Skeletal muscle tissue (tissue), 4 donors: ENCODE results near the gene AHRR. TPM values are rescaled to one million over a fixed set of nuclear protein-coding genes. Genes with fewer than 3 reads are reported as not detected.
A peak's percentile ranks its signal among the peaks of the same experiment; 100 is the strongest.

Experiments used
- H3K27ac ChIP-seq: one replicate; pipeline ENCODE4 v1.7.0; 2013; ENCODE audit warnings: mild to moderate bottlenecking, low read depth, low read length, inconsistent platforms
- H3K27me3 ChIP-seq, 3 donors: one replicate each; pipeline ENCODE4 v1.7.0; 2013; ENCODE audit warnings: low read length in 3 of 3; ENCODE audit not compliant: control insufficient read depth in 3 of 3, insufficient read depth in 3 of 3
- H3K36me3 ChIP-seq, 3 donors: one replicate each; pipeline ENCODE4 v1.7.0; 2013; ENCODE audit warnings: low read length in 3 of 3; ENCODE audit not compliant: control insufficient read depth in 3 of 3, insufficient read depth in 3 of 3
- H3K4me1 ChIP-seq, 3 donors: one replicate each; pipeline ENCODE4 v1.7.0; 2013; ENCODE audit warnings: low read length in 3 of 3, mild to moderate bottlenecking in 3 of 3; ENCODE audit not compliant: control insufficient read depth in 3 of 3, insufficient read depth in 3 of 3
- H3K4me3 ChIP-seq, 3 donors: one replicate each; pipeline ENCODE4 v1.7.0; 2013; ENCODE audit warnings: low read length in 3 of 3
- H3K9ac ChIP-seq, 3 donors: one replicate each; pipeline ENCODE4 v1.7.0; 2013; ENCODE audit warnings: low read length in 3 of 3, mild to moderate bottlenecking in 3 of 3, moderate library complexity in 2 of 3, low read depth in 1 of 3
- H3K9me3 ChIP-seq, 3 donors: one replicate each; pipeline ENCODE4 v1.7.0; 2013; ENCODE audit warnings: low read length in 3 of 3; ENCODE audit not compliant: control insufficient read depth in 3 of 3
- total RNA-seq: library from RNA; depleted of rRNA; stranded (reverse); fragments of >200 nt; gene quantifications from one replicate; pipeline ENCODE4 v1.2.3, GENCODE V29; 2014
- donor health status: Osteomylitis.

Gene AHRR
- total RNA-seq, 1 donor from 2014 or later = 1.0 TPM

DNA sequence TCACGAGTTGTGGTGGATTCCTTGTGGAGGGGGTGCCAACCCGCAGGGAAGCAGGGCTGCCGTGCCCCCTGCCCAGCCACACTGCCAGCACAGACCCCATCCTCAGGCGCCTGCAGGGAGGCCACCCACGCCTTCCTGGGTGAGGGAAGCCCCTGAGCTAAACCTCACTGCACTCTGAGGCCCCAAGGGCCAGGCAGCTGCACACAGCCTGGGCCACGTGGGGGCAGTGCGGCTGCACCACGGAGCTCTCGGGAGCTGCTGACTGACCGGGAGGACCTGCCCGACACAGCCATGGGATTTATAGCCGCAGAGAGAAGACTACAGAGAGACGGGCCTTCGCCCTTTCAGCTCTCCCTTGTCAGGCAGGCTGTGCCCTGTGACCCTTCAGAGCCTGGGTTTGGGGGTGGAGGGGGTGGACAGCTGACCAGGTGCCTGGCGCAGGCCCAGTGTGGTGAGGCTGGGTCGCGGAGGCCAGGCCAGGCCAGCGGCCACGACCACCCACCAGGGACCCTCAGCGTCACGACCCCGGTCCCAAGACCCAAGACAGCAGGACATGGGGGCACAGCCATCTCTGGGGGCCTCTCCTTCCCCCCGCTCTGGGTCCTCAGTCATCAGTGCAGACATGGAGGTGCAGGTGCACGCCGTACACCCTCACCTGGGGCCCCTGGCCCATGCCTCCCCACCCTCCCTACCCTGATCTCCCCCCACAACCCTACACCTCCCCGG, 4.3 kb upstream of the AHRR start:
- Histone ChIP-seq H3K4me1 (peaks cover 3 to 11% (median 8%) of the 10 kb centered on the region in 3 donors), H3K4me3 (no peak overlapping the region), H3K9ac (no peak overlapping the region), H3K27ac (no peak overlapping the region), H3K27me3 (peaks cover 32 to 37% (median 33%) of the 10 kb centered on the region in 3 donors), H3K36me3 (peaks cover 20 to 25% (median 25%) of the 10 kb centered on the region in 3 donors), H3K9me3 (no peaks in the 10 kb centered on the region)

DNA sequence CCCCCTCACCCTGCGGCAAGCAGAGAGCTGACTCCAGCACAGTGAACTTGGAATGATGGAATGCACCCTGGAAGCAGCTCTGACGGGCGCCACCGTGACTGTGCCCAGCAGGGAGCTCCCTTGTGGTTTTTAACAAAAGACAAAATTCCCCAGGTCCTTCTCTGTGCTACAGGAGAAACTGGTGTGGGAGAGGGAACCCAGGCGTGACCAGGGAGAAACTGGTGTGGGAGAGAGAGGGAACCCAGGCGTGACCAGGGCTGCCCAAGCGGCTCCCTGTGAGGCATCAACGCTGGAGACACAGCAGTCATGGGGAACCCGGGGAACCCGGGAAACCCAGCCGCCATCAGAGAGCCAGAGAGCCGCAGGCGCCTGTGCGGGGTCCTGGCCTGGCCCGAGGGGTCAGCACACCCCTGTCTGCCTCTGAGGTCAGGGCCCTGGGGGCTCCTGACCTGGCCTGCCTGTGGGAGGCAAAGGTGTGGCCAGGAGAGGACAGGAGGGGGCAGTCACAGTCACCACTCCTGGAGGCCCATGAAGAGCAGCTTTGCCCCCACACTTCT, 3.1 kb upstream of the AHRR start:
- Histone ChIP-seq H3K27me3 (peaks cover 35 to 46% (median 44%) of the 10 kb centered on the region in 3 donors), H3K27ac (no peak overlapping the region), H3K9ac (no peak overlapping the region), H3K9me3 (no peaks in the 10 kb centered on the region), H3K4me3 (no peak overlapping the region), H3K36me3 (peaks cover 18 to 24% (median 24%) of the 10 kb centered on the region in 3 donors), H3K4me1 (peaks cover 4 to 13% (median 10%) of the 10 kb centered on the region in 3 donors)

DNA sequence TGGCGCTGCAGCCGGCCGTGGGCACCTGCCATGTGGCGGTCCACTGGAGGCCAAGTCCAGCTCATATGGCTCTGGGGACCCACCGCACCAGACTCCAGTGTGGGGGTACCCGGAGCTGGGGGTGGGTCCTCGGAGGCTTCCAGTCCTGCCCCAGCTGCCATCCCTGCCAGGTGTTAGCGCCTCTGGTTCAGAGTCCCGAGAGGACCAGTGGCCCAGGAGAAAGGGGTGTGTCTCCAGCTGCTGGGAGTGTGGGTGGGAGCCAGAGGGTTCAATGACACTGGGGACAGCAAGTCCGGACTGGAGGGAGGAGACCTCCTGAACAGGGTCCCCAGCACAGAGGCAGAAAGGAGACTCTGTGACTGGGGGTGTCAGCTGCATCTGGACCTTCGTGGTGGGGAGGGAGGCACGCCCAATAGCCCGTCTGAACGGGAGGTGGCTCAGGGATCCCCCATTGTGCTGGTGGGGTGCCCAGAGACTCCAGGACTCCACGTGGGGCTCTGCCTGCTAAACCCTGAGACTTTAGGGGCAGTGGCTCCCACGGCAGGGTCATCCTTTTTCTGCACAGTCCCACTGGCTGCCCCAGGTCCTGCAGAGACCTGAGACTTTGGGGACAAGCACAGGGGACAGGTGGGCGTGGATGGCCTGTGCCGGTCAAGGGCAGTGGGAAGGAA, 2.4 kb upstream of the AHRR start:
- Histone ChIP-seq H3K9me3 (no peaks in the 10 kb centered on the region), H3K4me3 (no peak overlapping the region), H3K27me3 (peaks cover 35 to 48% (median 48%) of the 10 kb centered on the region in 3 donors), H3K4me1 (peaks cover 4 to 13% (median 10%) of the 10 kb centered on the region in 3 donors), H3K9ac (no peak overlapping the region), H3K36me3 (peaks cover 12 to 22% (median 19%) of the 10 kb centered on the region in 3 donors), H3K27ac (no peak overlapping the region)

DNA sequence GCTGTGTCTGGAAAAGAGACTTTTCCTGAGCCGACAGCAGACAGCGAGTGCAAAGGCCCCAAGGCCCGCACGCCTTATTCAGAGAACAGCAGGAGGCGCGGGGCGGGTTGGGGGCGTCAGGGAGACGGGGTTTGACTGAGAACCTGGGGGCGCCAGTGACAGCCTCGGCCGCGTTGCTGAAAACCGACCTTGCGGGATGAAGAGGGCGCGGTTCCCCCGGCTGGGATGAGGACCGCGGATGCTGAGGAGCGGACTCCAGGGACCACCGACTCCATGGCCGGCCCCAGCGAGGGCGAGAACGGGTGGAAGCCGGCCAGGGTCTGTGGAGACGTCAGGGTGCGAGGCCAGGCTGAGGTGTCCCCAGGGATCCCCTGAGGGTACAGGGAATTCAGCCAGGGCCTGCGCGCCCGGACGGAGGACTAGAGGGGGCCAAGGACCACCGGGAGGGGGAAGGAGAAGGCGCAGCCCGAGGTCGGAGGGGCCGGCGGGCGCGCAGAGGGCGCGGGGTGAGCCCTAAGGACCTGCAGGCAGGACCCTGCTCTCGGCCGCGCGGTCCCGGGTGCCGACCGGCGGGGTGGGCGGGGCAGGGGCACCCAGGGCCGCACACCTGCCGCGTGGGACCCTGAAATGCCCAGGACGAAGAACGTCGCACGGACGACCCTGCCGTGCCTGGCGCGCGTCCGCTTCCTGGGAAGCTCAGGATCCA, 837 bp upstream of the AHRR start:
- Histone ChIP-seq H3K4me1 (peaks cover 4 to 13% (median 10%) of the 10 kb centered on the region in 3 donors), H3K9ac (no peak overlapping the region)

DNA sequence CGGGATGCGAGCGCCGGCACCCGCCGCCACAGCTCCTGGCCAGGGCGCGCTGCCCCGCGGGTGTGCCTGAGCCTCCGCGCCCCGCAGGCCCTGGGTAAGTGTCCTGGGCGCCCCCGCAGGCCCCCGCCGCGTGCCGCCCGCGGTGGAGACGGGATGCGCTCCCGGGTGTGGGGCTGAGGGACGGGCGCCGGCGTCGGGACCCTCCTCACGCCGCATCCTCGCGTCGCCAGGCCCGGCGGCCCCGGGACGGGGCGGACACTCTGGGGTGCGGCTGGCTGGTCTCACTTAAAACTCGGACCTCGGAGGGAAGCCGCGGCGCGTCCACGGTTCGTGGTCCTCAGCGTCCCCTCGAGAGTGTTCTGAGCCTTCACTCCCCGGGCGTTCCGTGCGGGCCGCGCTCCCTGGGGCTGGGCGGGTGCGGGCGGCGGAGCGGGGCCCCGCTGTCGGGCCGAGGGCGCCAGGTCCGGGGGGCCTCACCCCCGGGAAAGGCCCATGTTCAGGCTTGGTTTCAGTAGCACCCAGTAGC, 275 bp downstream of the AHRR start:
- H3K27ac ChIP-seq = no peak overlapping the region
- no peak overlapping the region for H3K9ac ChIP-seq
- H3K9me3 ChIP-seq = no peaks in the 10 kb centered on the region
- peaks cover 43 to 54% (median 48%) of the 10 kb centered on the region in 3 donors for H3K27me3 ChIP-seq
- H3K4me3 ChIP-seq = peak overlapping the region in 2 of 3 donors; percentile 36 to 45
- H3K4me1 ChIP-seq = peaks cover 4 to 13% (median 10%) of the 10 kb centered on the region in 3 donors
- H3K36me3 ChIP-seq = no peaks in the 10 kb centered on the region

More for the DNA sequence above, 837 bp upstream of the AHRR start:
- H3K27ac ChIP-seq = no peak overlapping the region
- H3K27me3 ChIP-seq = peaks cover 43 to 48% (median 48%) of the 10 kb centered on the region in 3 donors
- peaks cover 0 to 8% (median 5%) of the 10 kb centered on the region in 3 donors for H3K36me3 ChIP-seq
- no peaks in the 10 kb centered on the region for H3K9me3 ChIP-seq
- H3K4me3 ChIP-seq = peak overlapping the region in 2 of 3 donors; percentile 45 to 48

DNA sequence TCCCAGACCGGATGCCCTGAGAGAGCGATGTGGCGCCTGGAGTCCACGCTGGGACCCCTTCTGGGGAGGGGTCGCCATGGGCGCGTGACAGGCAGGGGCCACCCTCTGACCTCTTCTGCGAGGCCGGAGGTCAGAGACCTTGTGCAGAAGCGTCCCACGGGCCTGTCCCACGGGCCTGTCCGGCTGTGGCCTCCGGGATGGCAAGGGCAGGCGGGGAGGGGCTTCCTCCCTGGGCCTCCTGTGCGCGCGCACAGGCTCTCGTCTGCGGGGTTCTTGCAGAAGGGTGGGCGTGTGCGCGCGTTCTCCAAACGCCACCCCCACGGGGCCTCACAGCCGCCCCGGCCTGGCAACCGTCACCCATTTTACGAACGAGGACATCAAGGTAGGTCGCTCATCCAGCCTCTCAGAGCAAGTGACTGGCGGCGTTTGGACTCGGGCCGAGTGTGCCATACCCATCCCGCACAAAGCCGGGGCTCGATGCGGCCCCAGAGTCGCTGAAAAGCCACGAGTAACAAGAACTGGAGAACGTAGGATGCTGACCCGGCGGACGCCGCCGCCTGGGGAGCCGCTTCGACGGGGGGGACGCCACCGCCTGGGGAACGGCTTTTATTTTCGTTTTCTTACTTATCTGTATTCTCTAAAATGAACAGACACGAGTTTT, 897 bp downstream of the AHRR start:
- Histone ChIP-seq H3K4me1 (peaks cover 4 to 13% (median 10%) of the 10 kb centered on the region in 3 donors), H3K27me3 (peaks cover 43 to 54% (median 48%) of the 10 kb centered on the region in 3 donors), H3K9me3 (no peaks in the 10 kb centered on the region), H3K27ac (no peak overlapping the region), H3K4me3 (peak overlapping the region in 2 of 3 donors; percentile 36 to 45), H3K36me3 (no peaks in the 10 kb centered on the region), H3K9ac (peak overlapping the region in 1 of 3 donors; percentile 16)

DNA sequence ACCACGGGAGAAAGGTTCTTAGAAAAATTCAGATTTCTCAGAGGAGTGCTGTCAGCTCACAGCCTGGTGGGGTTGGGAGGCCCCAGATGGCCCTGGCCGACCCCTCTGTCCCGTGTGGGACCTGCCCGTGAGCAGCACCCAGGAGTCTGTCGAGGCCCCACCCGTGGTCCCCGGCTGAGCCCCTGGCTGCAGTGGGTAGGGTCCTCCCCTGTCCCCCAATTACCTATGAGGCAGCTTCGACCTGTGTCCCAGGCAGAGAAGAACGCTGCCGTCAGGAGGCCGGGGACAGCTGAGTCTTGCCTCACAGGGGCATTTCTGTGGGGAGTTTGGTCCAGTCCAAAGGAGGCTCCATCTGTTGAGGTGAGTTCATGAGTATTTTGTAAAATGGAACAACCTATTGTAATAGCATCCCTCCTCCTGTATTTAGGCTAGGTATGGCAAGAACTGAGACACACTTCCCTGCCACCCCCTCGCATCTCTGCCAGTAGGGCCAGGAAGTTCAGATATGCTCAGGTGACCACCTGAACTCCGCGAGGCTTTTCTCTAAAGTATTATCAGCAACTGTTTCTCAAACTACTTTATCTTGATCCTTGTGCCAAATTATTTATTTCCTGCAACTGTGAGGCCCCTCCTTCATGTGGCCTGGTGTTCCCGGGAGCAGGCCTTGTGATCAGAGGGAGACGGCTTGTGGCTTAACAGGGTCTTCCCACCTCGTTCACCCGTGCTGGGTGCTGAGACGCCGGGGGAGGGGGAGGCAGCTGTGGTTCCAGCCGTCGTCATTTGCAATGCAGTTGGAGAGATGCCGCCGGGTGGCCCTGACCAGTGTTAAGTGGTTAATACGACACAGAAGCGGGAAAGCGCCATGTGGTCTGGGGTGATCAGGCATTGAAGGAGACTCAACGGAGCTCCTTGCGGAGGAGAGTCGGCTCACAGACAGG, 1.7 kb downstream of the AHRR start:
- Histone ChIP-seq H3K4me1 (peaks cover 4 to 13% (median 10%) of the 10 kb centered on the region in 3 donors), H3K9me3 (no peaks in the 10 kb centered on the region), H3K36me3 (no peaks in the 10 kb centered on the region), H3K4me3 (no peak overlapping the region), H3K27me3 (peaks cover 43 to 54% (median 47%) of the 10 kb centered on the region in 3 donors), H3K9ac (no peak overlapping the region), H3K27ac (no peak overlapping the region)

DNA sequence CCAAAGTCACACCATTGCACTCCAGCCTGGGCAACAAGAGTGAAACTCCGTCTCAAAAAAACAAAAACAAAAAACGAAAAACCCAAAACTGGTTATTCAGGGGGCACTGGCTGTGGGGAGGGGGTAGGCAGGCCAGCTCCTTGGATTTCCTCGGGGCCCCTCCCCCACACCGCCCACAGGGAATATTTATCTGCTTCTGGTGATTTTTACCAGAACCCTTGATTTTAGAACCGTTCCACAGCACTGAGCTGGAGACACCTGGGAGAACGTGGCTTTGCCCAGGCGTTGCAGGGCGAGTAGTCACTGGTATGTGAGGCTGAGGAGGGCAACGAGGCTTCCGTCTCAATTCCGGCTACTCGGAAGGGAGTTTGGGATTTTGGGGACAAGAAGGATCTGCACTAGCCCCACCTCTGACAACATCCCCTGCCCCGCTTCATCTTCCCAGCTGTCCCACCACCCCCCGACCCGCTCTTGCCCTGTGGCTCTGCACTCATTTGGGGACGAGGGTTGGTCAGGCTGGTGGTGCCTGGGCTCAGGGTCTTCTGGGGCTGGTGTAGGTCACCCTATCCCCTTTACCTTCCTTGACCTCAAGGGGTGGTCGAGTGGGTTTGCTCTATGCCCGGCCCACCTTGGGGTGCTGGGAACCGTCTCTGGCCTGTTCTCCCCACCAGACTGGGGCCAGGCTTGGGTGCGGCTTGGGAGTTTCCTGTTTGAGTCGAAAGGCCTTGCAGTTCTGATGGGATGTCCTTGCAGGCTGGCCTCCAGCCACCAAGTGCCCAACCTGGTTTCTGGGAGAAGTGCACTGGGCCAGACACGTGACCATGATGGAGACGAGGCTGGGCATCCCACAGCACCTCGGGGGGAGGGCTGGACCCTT, 3.5 kb downstream of the AHRR start:
- Histone ChIP-seq H3K9ac (no peak overlapping the region), H3K27me3 (peaks cover 29 to 43% (median 32%) of the 10 kb centered on the region in 3 donors)

More for the DNA sequence above, 3.5 kb downstream of the AHRR start:
- H3K9me3 ChIP-seq = no peaks in the 10 kb centered on the region
- no peaks in the 10 kb centered on the region for H3K36me3 ChIP-seq
- peaks cover 4 to 13% (median 8%) of the 10 kb centered on the region in 3 donors for H3K4me1 ChIP-seq
- no peak overlapping the region for H3K27ac ChIP-seq
- no peak overlapping the region for H3K4me3 ChIP-seq
